ENCODE results near the gene SPRYD4. TPM values are rescaled to one million over a fixed set of nuclear protein-coding genes. Genes with fewer than 3 reads are reported as not detected.
"Not testable (repeated sequence)": the region's sequence is repeated elsewhere in the genome, so short reads cannot be mapped to it uniquely, and the experiment has no call there.

The SPRYD4 gene
- total and polyA plus RNA-seq, 10 of the 15 experiments (the other 5 are each of a cell fraction or from before 2014, with no cell fraction given) = 4.1 to 6.0 (median 5.1) TPM

GRCh38 chr12:56490360-56490759 is 22.0 kb downstream of the SPRYD4 start (continued):
- TF ChIP-seq MEF2A (IDR thresholded peaks at IDR 0.05; ENCODE audit: insufficient read depth, low read depth, low read length) = no peak
- TF ChIP-seq CHD1 (IDR thresholded peaks at IDR 0.05; ENCODE audit: low read depth, low read length) = no peak
- no peak for TF ChIP-seq EP300 (IDR thresholded peaks at IDR 0.05; ENCODE audit: borderline replicate concordance in 1 of 2, control insufficient read depth in 1 of 2, low read depth in 2 of 2, low read length in 2 of 2)
- TF ChIP-seq ZNF207 (IDR thresholded peaks at IDR 0.05; ENCODE audit: borderline replicate concordance) = no peak
- no peak for TF ChIP-seq E2F8 (IDR thresholded peaks at IDR 0.05; ENCODE audit: low read depth, partially characterized antibody)

DNA sequence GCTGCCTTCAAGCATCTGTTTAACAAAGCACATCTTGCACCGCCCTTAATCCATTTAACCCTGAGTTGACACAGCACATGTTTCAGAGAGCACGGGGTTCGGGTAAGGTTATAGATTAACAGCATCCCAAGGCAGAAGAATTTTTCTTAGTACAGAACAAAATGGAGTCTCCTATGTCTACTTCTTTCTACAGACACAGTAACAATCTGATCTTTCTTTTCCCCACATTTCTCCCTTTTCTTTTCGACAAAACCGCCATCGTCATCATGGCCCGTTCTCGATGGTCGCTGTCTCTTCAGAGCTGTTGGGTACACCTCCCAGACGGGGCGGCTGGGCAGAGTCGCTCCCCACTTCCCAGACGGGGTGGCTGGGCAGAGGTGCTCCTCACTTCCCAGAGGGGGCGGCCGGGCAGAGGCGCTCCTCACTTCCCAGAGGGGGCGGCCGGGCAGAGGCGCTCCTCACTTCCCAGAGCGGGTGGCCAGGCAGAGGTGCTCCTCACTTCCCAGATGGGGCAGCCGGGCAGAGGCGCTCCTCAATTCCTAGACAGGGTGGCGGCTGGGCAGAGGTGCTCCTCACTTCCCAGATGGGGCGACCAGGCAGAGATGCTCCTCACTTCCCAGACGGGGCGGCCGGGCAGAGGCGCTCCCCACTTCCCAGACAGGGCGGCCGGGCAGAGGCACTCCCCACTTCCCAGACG is 25.2 kb downstream of the SPRYD4 start:
- 88% methylated on average over 25 of the region's 31 CpGs for WGBS (ENCODE audit: insufficient coverage, insufficient replicate concordance, low lambda C conversion rate, missing lambda C conversion rate)
- SMC1A ChIA-PET (ENCODE audit: uncharacterized antibody, unreplicated experiment); H3K79me2 ChIP-seq (ENCODE audit: control insufficient read depth, insufficient read depth, low read length); BruUV-seq (replicated peaks); H3K9me3 ChIP-seq (replicated peaks; ENCODE audit: control insufficient read depth, insufficient read depth, low read length); H3K27ac ChIP-seq (ENCODE audit: control insufficient read depth, insufficient read depth); RAD21 ChIA-PET (ENCODE audit: unreplicated experiment); H3K4me1 ChIP-seq (ENCODE audit: control insufficient read depth, insufficient read depth, low read length); CTCF ChIA-PET; H4K20me1 ChIP-seq (ENCODE audit: control insufficient read depth, insufficient read depth); H3K9ac ChIP-seq (ENCODE audit: control insufficient read depth, insufficient read depth, low read length); H3K27me3 ChIP-seq (replicated peaks in 1 of 2; ENCODE audit: control insufficient read depth in 2 of 2, insufficient read depth in 2 of 2, low read length in 1 of 2); in situ Hi-C loops (cut with MboI); intact Hi-C loops (cut with micrococcal nuclease; ENCODE audit: unreplicated experiment); H2AFZ ChIP-seq (ENCODE audit: control insufficient read depth, low read depth, low read length); H3K36me3 ChIP-seq (ENCODE audit: control insufficient read depth in 2 of 2, insufficient read depth in 2 of 2, low read length in 1 of 2); ATAC-seq; H3K4me2 ChIP-seq (ENCODE audit: control insufficient read depth, insufficient read depth); FAIRE-seq; DNase-seq (ENCODE audit: low read depth, low spot score); H3K4me3 ChIP-seq: not testable (repeated sequence)
- POLR2A ChIA-PET = interaction anchor here (0.7 kb wide), 1 partner anchor 507 kb away, joined by 4 read pairs; no protein-coding TSS in a partner anchor

GRCh38 chr12:56494106-56494415 is 25.7 kb downstream of the SPRYD4 start:
- H3K4me2 ChIP-seq (ENCODE audit: control insufficient read depth, insufficient read depth); SMC1A ChIA-PET (ENCODE audit: uncharacterized antibody, unreplicated experiment); FAIRE-seq; POLR2A ChIA-PET; H3K36me3 ChIP-seq (ENCODE audit: control insufficient read depth in 2 of 2, insufficient read depth in 2 of 2, low read length in 1 of 2); H2AFZ ChIP-seq (ENCODE audit: control insufficient read depth, low read depth, low read length); H3K4me1 ChIP-seq (ENCODE audit: control insufficient read depth, insufficient read depth, low read length); H3K27me3 ChIP-seq (replicated peaks in 1 of 2; ENCODE audit: control insufficient read depth in 2 of 2, insufficient read depth in 2 of 2, low read length in 1 of 2); H3K79me2 ChIP-seq (ENCODE audit: control insufficient read depth, insufficient read depth, low read length); H3K4me3 ChIP-seq; RAD21 ChIA-PET (ENCODE audit: unreplicated experiment); H3K9me3 ChIP-seq (replicated peaks; ENCODE audit: control insufficient read depth, insufficient read depth, low read length); BruUV-seq (replicated peaks); H3K27ac ChIP-seq (ENCODE audit: control insufficient read depth, insufficient read depth); DNase-seq (ENCODE audit: low read depth, low spot score); ATAC-seq; H3K9ac ChIP-seq (ENCODE audit: control insufficient read depth, insufficient read depth, low read length); in situ Hi-C loops (cut with MboI); intact Hi-C loops (cut with micrococcal nuclease; ENCODE audit: unreplicated experiment); H4K20me1 ChIP-seq (ENCODE audit: control insufficient read depth, insufficient read depth); CTCF ChIA-PET: not testable (repeated sequence)
- 93% methylated on average over 8 of the region's 15 CpGs for WGBS (ENCODE audit: insufficient coverage, insufficient replicate concordance, low lambda C conversion rate, missing lambda C conversion rate)

DNA sequence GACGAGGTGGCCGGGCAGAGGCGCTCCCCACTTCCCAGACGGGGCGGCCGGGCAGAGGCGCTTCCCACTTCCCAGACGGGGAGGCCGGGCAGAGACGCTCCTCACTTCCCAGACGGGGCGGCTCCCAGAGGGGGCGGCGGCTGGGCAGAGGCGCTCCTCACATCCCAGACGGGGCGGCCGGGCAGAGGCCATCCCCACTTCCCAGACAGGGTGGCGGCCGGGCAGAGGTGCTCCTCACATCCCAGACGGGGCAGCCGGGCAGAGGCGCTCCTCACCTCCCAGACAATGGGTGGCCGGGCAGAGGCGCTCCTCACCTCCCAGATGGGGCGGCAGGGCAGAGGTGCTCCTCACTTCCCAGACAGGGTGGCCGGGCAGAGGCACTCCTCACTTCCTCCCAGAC is 26.1 kb downstream of the SPRYD4 start:
- RAD21 ChIA-PET (ENCODE audit: unreplicated experiment); H3K9ac ChIP-seq (ENCODE audit: control insufficient read depth, insufficient read depth, low read length); H3K27me3 ChIP-seq (replicated peaks in 1 of 2; ENCODE audit: control insufficient read depth in 2 of 2, insufficient read depth in 2 of 2, low read length in 1 of 2); H4K20me1 ChIP-seq (ENCODE audit: control insufficient read depth, insufficient read depth); H3K36me3 ChIP-seq (ENCODE audit: control insufficient read depth in 2 of 2, insufficient read depth in 2 of 2, low read length in 1 of 2); H3K79me2 ChIP-seq (ENCODE audit: control insufficient read depth, insufficient read depth, low read length); intact Hi-C loops (cut with micrococcal nuclease; ENCODE audit: unreplicated experiment); FAIRE-seq; H3K4me3 ChIP-seq; H3K9me3 ChIP-seq (replicated peaks; ENCODE audit: control insufficient read depth, insufficient read depth, low read length); H3K4me1 ChIP-seq (ENCODE audit: control insufficient read depth, insufficient read depth, low read length); SMC1A ChIA-PET (ENCODE audit: uncharacterized antibody, unreplicated experiment); BruUV-seq (replicated peaks); DNase-seq (ENCODE audit: low read depth, low spot score); POLR2A ChIA-PET; H3K4me2 ChIP-seq (ENCODE audit: control insufficient read depth, insufficient read depth); in situ Hi-C loops (cut with MboI); H2AFZ ChIP-seq (ENCODE audit: control insufficient read depth, low read depth, low read length); ATAC-seq; CTCF ChIA-PET; H3K27ac ChIP-seq (ENCODE audit: control insufficient read depth, insufficient read depth): not testable (repeated sequence)
- 92% methylated on average over 23 of the region's 27 CpGs for WGBS (ENCODE audit: insufficient coverage, insufficient replicate concordance, low lambda C conversion rate, missing lambda C conversion rate)
